Esophagus (tissue), 2 donors: ENCODE results near the gene APBA2. TPM values are rescaled to one million over a fixed set of nuclear protein-coding genes. Genes with fewer than 3 reads are reported as not detected.

Experiments
- H3K27ac ChIP-seq, 2 donors: one replicate each; pipeline ENCODE4 v1.5.1; 2013; ENCODE audit warnings: low read depth in 2 of 2, mild to moderate bottlenecking in 2 of 2, inconsistent platforms in 1 of 2, low read length in 1 of 2, moderate library complexity in 1 of 2
- H3K27me3 ChIP-seq, 2 donors: one replicate each; pipeline ENCODE4 v1.6.1; 2013; ENCODE audit warnings: low read length in 2 of 2, control low read depth in 1 of 2, mild to moderate bottlenecking in 1 of 2; ENCODE audit not compliant: insufficient read depth in 2 of 2, control insufficient read depth in 1 of 2
- H3K36me3 ChIP-seq, 2 donors: one replicate each; pipeline ENCODE4 v1.6.1; 2013; ENCODE audit warnings: low read length in 1 of 2; ENCODE audit not compliant: control insufficient read depth in 2 of 2, insufficient read depth in 2 of 2
- H3K4me1 ChIP-seq, 2 donors: one replicate each; pipeline ENCODE4 v1.6.1; 2013; ENCODE audit warnings: low read length in 1 of 2; ENCODE audit not compliant: control insufficient read depth in 2 of 2, insufficient read depth in 2 of 2
- H3K4me3 ChIP-seq, 2 donors: one replicate each; pipeline ENCODE4 v1.5.1; 2013; ENCODE audit warnings: low read length in 2 of 2, mild to moderate bottlenecking in 2 of 2, low read depth in 1 of 2, moderate library complexity in 1 of 2
- H3K9me3 ChIP-seq, 2 donors: one replicate each; pipeline ENCODE4 v1.6.1; 2013; ENCODE audit warnings: mild to moderate bottlenecking in 2 of 2, low read depth in 1 of 2, low read length in 1 of 2, moderate library complexity in 1 of 2; ENCODE audit not compliant: control insufficient read depth in 2 of 2, insufficient read depth in 1 of 2
- WGBS, 2 donors: extraction: QIAGEN DNeasy Blood & Tissue Kit; methylation state at CpG; one replicate each; pipeline ENCODE4 v1.1.7; 2013; 5-methylcytosine and 5-hydroxymethylcytosine counted together
- polyA plus RNA-seq, 2 donors: library from polyadenylated mRNA; stranded (reverse); fragments of 200-250 nt; gene quantifications; one replicate each; pipeline ENCODE4 v1.2.3, GENCODE V29; 2013
- donor health status: healthy with polysubstance abuse.
- donor health status: Bipolar disorder and iron deficiency.

Gene APBA2
- polyA plus RNA-seq, 2 donors: 0.77 to 1.7 TPM

- Histone ChIP-seq H3K27me3 (no peaks in the 10 kb centered on the region), H3K27ac (no peak overlapping the region), H3K4me1 (no peaks in the 10 kb centered on the region), H3K4me3 (no peak overlapping the region), H3K36me3 (no peaks in the 10 kb centered on the region), H3K9me3 (no peaks in the 10 kb centered on the region)
- 80 to 84% methylated on average over 17 of the region's 17 CpGs for WGBS, 2 donors
Measured at GRCh38 chr15:28919201-28919635, 33.4 kb downstream of the APBA2 start.

GRCh38 chr15:28919679-28920655, 34.2 kb downstream of the APBA2 start:
- no peak overlapping the region for H3K27ac ChIP-seq
- WGBS, 2 donors: 83 to 84% methylated on average over 13 of the region's 13 CpGs
- H3K27me3 ChIP-seq: no peaks in the 10 kb centered on the region
- no peaks in the 10 kb centered on the region for H3K9me3 ChIP-seq
- no peak overlapping the region for H3K4me3 ChIP-seq
- no peaks in the 10 kb centered on the region for H3K4me1 ChIP-seq
- no peaks in the 10 kb centered on the region for H3K36me3 ChIP-seq

- Histone ChIP-seq H3K36me3 (no peaks in the 10 kb centered on the region), H3K4me3 (no peak overlapping the region), H3K27ac (no peak overlapping the region), H3K27me3 (no peaks in the 10 kb centered on the region), H3K9me3 (no peaks in the 10 kb centered on the region), H3K4me1 (no peaks in the 10 kb centered on the region)
- WGBS, 2 donors: 68% methylated on average over 5 of the region's 5 CpGs
Measured at GRCh38 chr15:28920781-28921331, 35.1 kb downstream of the APBA2 start.

GRCh38 chr15:28921336-28921735, 35.6 kb downstream of the APBA2 start:
- Histone ChIP-seq H3K27me3 (no peaks in the 10 kb centered on the region), H3K4me3 (no peak overlapping the region), H3K36me3 (no peaks in the 10 kb centered on the region), H3K9me3 (no peaks in the 10 kb centered on the region), H3K4me1 (no peaks in the 10 kb centered on the region), H3K27ac (no peak overlapping the region)
- WGBS, 2 donors: 78 to 85% methylated on average over 10 of the region's 10 CpGs

GRCh38 chr15:28921919-28922706, 36.3 kb downstream of the APBA2 start:
- Histone ChIP-seq H3K27ac (no peak overlapping the region), H3K27me3 (no peaks in the 10 kb centered on the region), H3K9me3 (no peaks in the 10 kb centered on the region), H3K36me3 (no peaks in the 10 kb centered on the region), H3K4me1 (no peaks in the 10 kb centered on the region), H3K4me3 (no peak overlapping the region)
- 82 to 83% methylated on average over 12 of the region's 12 CpGs for WGBS, 2 donors

- no peaks in the 10 kb centered on the region for H3K4me1 ChIP-seq
- H3K4me3 ChIP-seq: no peak overlapping the region
- H3K36me3 ChIP-seq: no peaks in the 10 kb centered on the region
- 83 to 86% methylated on average over 5 of the region's 5 CpGs for WGBS, 2 donors
- H3K27ac ChIP-seq: no peak overlapping the region
- no peaks in the 10 kb centered on the region for H3K9me3 ChIP-seq
- no peaks in the 10 kb centered on the region for H3K27me3 ChIP-seq
Measured at GRCh38 chr15:28922707-28923012, 36.9 kb downstream of the APBA2 start.

- no peaks in the 10 kb centered on the region for H3K36me3 ChIP-seq
- no peak overlapping the region for H3K27ac ChIP-seq
- no peak overlapping the region for H3K4me3 ChIP-seq
- 70 to 77% methylated on average over 8 of the region's 8 CpGs for WGBS, 2 donors
- H3K4me1 ChIP-seq: no peaks in the 10 kb centered on the region
- H3K27me3 ChIP-seq: no peaks in the 10 kb centered on the region
- no peaks in the 10 kb centered on the region for H3K9me3 ChIP-seq
Measured at GRCh38 chr15:28923726-28924280, 38.0 kb downstream of the APBA2 start.

- 90 to 95% methylated on average over 5 of the region's 5 CpGs for WGBS, 2 donors
- Histone ChIP-seq H3K27ac (no peak overlapping the region), H3K4me3 (no peak overlapping the region), H3K9me3 (no peaks in the 10 kb centered on the region), H3K27me3 (no peaks in the 10 kb centered on the region), H3K36me3 (no peaks in the 10 kb centered on the region), H3K4me1 (peaks cover 0 to 3% of the 10 kb centered on the region in 2 donors)
Measured at GRCh38 chr15:28927043-28927442, 41.3 kb downstream of the APBA2 start.

- Histone ChIP-seq H3K27me3 (no peaks in the 10 kb centered on the region), H3K36me3 (no peaks in the 10 kb centered on the region), H3K9me3 (no peaks in the 10 kb centered on the region), H3K4me3 (no peak overlapping the region), H3K4me1 (peaks cover 0 to 3% of the 10 kb centered on the region in 2 donors), H3K27ac (no peak overlapping the region)
- 89 to 92% methylated on average over 10 of the region's 10 CpGs for WGBS, 2 donors
Measured at GRCh38 chr15:28929200-28929599, 43.4 kb downstream of the APBA2 start.
